Fibroblast of the aortic adventitia (primary cell): Measurements from ENCODE around the gene CDR2L. TPM values are rescaled to one million over a fixed set of nuclear protein-coding genes. Genes with fewer than 3 reads are reported as not detected.
A peak's percentile ranks its signal among the peaks of the same experiment; 100 is the strongest.

Experiments used
- DNase-seq: peaks from one replicate; pipeline ENCODE4 v3.0.0-alpha.2; 2010; ENCODE audit warnings: low read depth
- H3K4me3 ChIP-seq: 2 replicates; pipeline ENCODE4 v1.5.1; 2011; ENCODE audit warnings: low read depth, mild to moderate bottlenecking, control low read depth, low read length, moderate library complexity
- CTCF ChIP-seq: IDR thresholded peaks from 2 replicates; pipeline ENCODE4 v1.5.1; 2011; ENCODE audit warnings: mild to moderate bottlenecking, low read length, control low read depth, inconsistent platforms; ENCODE audit not compliant: insufficient read depth
- total RNA-seq: library from RNA; depleted of rRNA; stranded (reverse); fragments of >200 nt; gene quantifications from 2 replicates; pipeline ENCODE4 v1.2.3, GENCODE V29; 2012; ENCODE audit warnings: low replicate concordance

Gene CDR2L
- total RNA-seq, 1 donor: 15.3 TPM

DNA sequence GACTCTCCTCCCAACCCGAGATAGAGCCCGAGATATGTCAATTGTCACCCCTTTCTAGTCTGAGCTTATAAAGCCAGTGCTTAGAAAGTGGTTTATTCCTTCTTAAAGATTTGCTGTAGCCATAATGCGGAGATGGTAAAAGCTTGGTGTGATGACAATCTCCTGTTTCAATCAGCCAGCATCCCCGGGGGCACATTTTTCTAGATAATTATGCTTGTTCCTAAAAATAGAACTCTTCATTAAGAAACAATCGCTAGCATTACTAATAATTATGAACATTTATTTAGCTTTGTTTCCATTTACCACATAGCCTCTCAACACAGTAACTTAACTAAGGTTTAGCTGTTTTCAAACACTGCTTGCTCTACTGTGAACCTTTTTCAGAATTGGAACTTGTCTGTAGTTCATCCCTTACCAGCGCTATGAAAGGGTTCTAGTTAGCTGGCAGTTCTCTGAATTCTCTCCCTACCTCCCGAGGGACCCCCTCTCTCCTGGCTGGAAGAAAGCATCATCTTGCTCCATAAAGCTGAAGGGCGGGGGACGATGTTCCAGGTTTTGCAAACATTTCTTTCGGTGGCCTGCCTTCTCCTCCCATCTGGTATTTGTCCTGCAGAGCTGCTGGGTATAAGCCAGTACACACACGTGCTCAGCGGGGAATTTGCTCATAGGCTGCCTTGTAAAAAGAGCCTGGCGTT, 24.1 kb downstream of the CDR2L start:
- peak overlapping the region; percentile 84 for H3K4me3 ChIP-seq
- DNase-seq: peak; percentile 85
- TF ChIP-seq CTCF: no peak

DNA sequence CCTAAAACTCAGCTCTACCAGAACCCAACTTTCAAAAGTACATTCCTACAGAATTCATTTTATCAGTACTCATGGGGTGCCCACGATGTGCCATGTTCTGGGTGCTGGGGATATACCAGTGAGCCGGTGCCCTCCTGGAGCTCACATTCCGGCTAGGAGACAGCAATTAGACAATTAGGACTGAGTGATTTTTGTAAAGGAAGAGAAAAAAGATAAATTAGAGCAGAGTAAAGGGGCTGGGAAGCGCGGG, 24.6 kb downstream of the CDR2L start:
- DNase-seq: no peak
- no peak for TF ChIP-seq CTCF

DNA sequence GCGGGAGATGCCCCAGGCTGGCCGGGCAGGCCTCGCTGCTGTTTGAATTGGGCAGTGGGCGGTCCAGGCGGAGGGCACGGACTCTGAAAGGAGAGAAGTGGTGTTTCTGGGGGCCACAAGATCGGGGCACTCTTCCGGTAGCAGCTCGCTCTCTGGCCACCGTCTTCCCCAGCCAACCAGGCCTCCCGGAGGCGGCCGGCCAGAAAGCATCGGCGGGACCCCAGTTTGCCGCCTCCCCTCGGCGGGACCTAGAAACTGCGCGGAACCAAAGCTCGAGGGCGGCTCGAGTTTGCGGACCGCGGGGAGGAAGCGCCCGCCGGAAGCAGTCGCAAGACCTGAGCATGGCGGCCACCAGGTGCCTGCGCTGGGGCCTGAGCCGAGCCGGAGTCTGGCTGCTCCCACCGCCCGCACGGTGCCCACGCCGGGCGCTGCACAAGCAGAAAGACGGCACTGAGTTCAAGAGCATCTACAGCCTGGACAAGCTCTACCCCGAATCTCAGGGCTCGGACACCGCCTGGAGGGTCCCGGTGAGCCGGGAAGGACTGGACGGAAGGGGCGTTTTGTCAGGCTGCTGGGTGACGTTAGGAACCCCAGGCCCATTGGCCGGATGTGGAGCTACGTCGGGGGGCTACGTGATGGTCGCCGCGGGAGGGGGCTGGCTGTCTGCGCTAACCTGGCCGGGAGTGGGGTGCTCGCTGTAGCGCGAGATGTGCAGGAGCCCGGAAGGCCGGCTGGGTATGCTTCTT, 25.1 kb downstream of the CDR2L start, which contains the start of gene MRPL58:
Gene MRPL58 (plus strand): TSS at position 325 of the 746 bp plus-strand sequence. CDS start 17 bp downstream, at position 342.
- H3K4me3 ChIP-seq: peak within 1 kb of the TSS; percentile 84
- peak; percentile 81 for DNase-seq
- peak; percentile 69 for TF ChIP-seq CTCF

More for the DNA sequence above, 24.6 kb downstream of the CDR2L start:
- H3K4me3 ChIP-seq: peak overlapping the region; percentile 84

- peak overlapping the region; percentile 84 for H3K4me3 ChIP-seq
- DNase-seq: no peak
- TF ChIP-seq CTCF: no peak
Observed at GRCh38 chr17:75013092-75013559, 25.7 kb downstream of the CDR2L start.

GRCh38 chr17:75019146-75019545, 31.7 kb downstream of the CDR2L start:
- TF ChIP-seq CTCF: no peak
- no peak overlapping the region for H3K4me3 ChIP-seq
- no peak for DNase-seq

- H3K4me3 ChIP-seq: no peak overlapping the region
- DNase-seq: no peak
- no peak for TF ChIP-seq CTCF
Observed at GRCh38 chr17:75019710-75020109, 32.3 kb downstream of the CDR2L start.
